Iris pigment epithelial cell (primary cell): Measurements from ENCODE around the gene COX10.
A peak's percentile ranks its signal among the peaks of the same experiment; 100 is the strongest.
"Not testable (repeated sequence)": the region's sequence is repeated elsewhere in the genome, so short reads cannot be mapped to it uniquely, and the experiment has no call there.

Experiments used
- DNase-seq: peaks from one replicate; pipeline ENCODE4 v3.0.0-alpha.2; 2011; ENCODE audit warnings: low read depth

The COX10 gene

GRCh38 chr17:14069251-14070021 is at the start of gene COX10:
COX10 (plus strand) TSS chr17:14069504; CDS start chr17:14069606, 102 bp downstream.
- peak; percentile 79 for DNase-seq

- not testable (repeated sequence) for DNase-seq
Measured at GRCh38 chr17:14021651-14022294, 47.5 kb upstream of the COX10 start.

GRCh38 chr17:14029755-14030154 is 39.5 kb upstream of the COX10 start:
- DNase-seq, result peak; percentile 21

- no peak for DNase-seq
Measured at GRCh38 chr17:14032234-14032633, 37.1 kb upstream of the COX10 start.

- no peak for DNase-seq
Measured at GRCh38 chr17:14033166-14033565, 36.1 kb upstream of the COX10 start.

- DNase-seq, result no peak
Measured at GRCh38 chr17:14037453-14037852, 31.9 kb upstream of the COX10 start.

- DNase-seq, result peak; percentile 77
Measured at GRCh38 chr17:14038206-14038605, 31.1 kb upstream of the COX10 start.

GRCh38 chr17:14042411-14042810 is 26.9 kb upstream of the COX10 start:
- no peak for DNase-seq

GRCh38 chr17:14044702-14045101 is 24.6 kb upstream of the COX10 start:
- DNase-seq, result no peak

GRCh38 chr17:14046978-14047377 is 22.3 kb upstream of the COX10 start:
- DNase-seq, result no peak

GRCh38 chr17:14047591-14047990 is 21.7 kb upstream of the COX10 start:
- DNase-seq, result no peak

GRCh38 chr17:14048169-14048568 is 21.1 kb upstream of the COX10 start:
- no peak for DNase-seq

- no peak for DNase-seq
Measured at GRCh38 chr17:14050616-14051015, 18.7 kb upstream of the COX10 start.

GRCh38 chr17:14051692-14052091 is 17.6 kb upstream of the COX10 start:
- no peak for DNase-seq

- DNase-seq, result peak; percentile 50
Measured at GRCh38 chr17:14052886-14053615, 16.3 kb upstream of the COX10 start.

GRCh38 chr17:14057591-14057990 is 11.7 kb upstream of the COX10 start:
- DNase-seq, result peak; percentile 26

GRCh38 chr17:14058051-14058450 is 11.3 kb upstream of the COX10 start:
- peak; percentile 53 for DNase-seq

GRCh38 chr17:14060706-14061105 is 8.6 kb upstream of the COX10 start:
- no peak for DNase-seq

GRCh38 chr17:14061666-14062560 is 7.4 kb upstream of the COX10 start:
- DNase-seq, result peak; percentile 83

- DNase-seq, result no peak
Measured at GRCh38 chr17:14067347-14067746, 2.0 kb upstream of the COX10 start.

GRCh38 chr17:14068542-14069250 is 608 bp upstream of the COX10 start:
- DNase-seq, result no peak
